ENCODE data around the gene HOXA6. TPM values are rescaled to one million over a fixed set of nuclear protein-coding genes. Genes with fewer than 3 reads are reported as not detected.

HOXA6 gene
- total RNA-seq, 4 donors from 2014 or later: 1.1 to 13.1 (median 6.4) TPM

DNA sequence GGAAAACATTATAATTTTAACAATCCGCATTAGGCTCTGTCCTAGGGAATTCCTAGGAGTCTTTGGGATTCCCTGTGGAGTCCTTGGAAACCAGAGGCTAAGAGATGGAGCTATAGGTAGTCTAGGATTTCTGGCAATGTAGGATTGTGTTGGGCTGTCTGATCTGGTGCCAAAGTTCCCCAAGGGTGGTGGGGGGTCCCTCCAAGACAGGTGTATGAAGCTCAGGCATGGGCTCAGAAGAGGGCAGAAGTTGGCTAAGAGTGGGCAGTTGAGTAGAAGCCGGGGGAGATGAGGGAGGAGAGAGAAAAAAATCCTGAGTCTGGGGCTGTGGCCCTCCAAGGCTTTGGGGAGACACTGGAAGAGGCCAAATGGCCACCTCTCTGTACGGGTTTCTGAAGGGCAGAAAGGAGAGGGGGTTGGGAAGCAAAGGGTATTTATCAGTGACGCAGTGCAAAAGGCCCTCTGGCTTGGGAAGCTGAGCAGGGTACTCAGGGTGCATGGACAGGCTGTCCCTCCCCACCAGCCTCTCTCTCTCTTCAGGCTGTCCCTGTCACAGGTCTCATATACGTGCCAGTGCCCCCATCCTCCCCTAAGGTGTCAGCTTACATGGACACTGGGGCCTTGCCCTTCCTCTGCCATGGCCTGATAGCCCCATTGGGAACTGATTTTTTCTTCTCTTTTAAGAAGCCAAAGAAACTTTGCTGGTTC lies 929 bp downstream of the HOXA6 start:
- ATAC-seq (ENCODE audit: low FRiP score): no peak
- TF ChIP-seq, protein P1, sequence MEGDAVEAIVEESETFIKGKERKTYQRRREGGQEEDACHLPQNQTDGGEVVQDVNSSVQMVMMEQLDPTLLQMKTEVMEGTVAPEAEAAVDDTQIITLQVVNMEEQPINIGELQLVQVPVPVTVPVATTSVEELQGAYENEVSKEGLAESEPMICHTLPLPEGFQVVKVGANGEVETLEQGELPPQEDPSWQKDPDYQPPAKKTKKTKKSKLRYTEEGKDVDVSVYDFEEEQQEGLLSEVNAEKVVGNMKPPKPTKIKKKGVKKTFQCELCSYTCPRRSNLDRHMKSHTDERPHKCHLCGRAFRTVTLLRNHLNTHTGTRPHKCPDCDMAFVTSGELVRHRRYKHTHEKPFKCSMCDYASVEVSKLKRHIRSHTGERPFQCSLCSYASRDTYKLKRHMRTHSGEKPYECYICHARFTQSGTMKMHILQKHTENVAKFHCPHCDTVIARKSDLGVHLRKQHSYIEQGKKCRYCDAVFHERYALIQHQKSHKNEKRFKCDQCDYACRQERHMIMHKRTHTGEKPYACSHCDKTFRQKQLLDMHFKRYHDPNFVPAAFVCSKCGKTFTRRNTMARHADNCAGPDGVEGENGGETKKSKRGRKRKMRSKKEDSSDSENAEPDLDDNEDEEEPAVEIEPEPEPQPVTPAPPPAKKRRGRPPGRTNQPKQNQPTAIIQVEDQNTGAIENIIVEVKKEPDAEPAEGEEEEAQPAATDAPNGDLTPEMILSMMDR (IDR thresholded peaks at IDR 0.05): no peak
- DNase-seq (ENCODE audit: low spot score): peak; percentile 21

GRCh38 chr7:27145914-27146412 lies 1.6 kb downstream of the HOXA6 start:
- DNase-seq (ENCODE audit: low spot score) (no peak), ATAC-seq (ENCODE audit: low FRiP score) (no peak)
- TF ChIP-seq, protein P1 (IDR thresholded peaks at IDR 0.05): no peak

DNA sequence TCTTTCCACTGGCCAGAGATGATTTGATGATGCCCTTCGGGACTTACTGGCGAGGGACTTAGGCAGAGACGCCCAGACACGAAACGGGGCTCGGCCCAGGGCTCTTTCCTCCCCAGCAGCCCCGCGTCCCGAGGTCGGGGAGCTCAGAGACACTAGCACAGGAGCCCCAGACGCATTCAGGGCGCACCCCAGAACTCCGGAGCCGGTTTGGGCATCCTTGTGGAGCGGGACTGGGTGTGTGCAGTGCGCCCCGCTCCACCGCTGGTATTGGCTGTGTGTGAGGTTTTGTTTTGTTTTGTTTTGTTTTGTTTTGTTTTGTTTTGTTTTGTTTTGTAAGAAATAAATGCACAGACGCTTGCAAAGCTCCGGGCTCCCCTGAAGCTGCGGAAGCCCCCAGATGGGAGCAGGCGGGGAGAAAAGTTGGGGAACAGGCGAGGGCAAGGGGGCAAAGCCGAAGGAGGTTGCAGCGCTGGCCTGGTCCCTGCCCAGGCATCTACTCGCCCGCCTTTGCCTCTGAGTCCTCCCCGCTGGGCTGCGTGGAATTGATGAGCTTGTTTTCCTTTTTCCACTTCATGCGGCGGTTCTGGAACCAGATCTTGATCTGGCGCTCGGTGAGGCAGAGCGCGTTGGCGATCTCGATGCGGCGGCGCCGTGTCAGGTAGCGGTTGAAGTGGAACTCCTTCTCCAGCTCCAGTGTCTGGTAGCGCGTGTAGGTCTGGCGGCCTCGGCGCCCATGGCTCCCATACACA lies 2.2 kb downstream of the HOXA6 start:
- ATAC-seq (ENCODE audit: low FRiP score) (no peak), DNase-seq (ENCODE audit: low spot score) (peak; percentile 21)
- TF ChIP-seq, protein P1 (IDR thresholded peaks at IDR 0.05): no peak

GRCh38 chr7:27144781-27145164 lies 2.8 kb downstream of the HOXA6 start:
- ATAC-seq (ENCODE audit: low FRiP score) (no peak), DNase-seq (ENCODE audit: low spot score) (peak; percentile 21)
- TF ChIP-seq, protein P1 (IDR thresholded peaks at IDR 0.05): no peak

DNA sequence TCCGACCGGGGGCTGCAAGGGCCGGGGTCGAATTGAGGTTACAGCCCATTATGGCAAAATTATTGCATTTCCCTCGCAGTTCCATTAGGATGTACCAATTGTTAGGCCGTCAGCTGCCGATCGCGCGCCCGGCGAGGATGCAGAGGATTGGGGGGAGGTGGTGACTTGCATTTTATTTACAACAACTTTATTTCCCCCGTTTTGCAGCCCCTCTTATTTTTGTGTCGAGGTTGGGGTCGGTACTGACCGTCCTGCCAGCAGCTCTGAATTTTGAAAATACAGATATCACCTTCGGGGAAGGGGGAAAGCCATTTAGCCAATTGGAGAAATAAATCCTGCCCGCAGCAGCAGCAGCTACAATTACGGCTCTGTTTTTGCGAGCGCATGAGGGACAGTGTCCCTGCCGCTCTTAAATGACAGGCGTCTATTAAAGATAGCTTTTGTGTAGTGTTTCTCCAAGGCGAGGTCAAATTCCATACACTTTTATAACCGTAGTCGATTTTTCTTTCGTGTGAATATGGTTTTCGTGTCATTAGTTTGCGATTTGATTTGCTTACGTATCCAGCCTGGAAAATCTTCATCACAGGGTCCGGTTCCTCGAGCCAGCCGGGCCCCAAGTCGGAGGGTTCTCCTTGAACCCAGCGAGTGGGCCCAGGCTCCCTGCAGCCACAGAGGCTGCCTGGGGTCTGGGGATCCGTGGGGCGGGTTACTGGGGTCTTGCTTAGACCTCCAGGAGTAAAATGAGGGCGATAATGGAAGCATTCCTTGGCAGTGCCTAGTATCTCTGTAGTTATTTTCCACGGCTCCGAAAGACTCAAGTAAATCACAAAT lies 3.4 kb downstream of the HOXA6 start:
- TF ChIP-seq, protein P1 (IDR thresholded peaks at IDR 0.05): peak in 1 of 3 donors; percentile 89
- peak; percentile 21 for DNase-seq (ENCODE audit: low spot score)
- no peak for ATAC-seq (ENCODE audit: low FRiP score)

DNA sequence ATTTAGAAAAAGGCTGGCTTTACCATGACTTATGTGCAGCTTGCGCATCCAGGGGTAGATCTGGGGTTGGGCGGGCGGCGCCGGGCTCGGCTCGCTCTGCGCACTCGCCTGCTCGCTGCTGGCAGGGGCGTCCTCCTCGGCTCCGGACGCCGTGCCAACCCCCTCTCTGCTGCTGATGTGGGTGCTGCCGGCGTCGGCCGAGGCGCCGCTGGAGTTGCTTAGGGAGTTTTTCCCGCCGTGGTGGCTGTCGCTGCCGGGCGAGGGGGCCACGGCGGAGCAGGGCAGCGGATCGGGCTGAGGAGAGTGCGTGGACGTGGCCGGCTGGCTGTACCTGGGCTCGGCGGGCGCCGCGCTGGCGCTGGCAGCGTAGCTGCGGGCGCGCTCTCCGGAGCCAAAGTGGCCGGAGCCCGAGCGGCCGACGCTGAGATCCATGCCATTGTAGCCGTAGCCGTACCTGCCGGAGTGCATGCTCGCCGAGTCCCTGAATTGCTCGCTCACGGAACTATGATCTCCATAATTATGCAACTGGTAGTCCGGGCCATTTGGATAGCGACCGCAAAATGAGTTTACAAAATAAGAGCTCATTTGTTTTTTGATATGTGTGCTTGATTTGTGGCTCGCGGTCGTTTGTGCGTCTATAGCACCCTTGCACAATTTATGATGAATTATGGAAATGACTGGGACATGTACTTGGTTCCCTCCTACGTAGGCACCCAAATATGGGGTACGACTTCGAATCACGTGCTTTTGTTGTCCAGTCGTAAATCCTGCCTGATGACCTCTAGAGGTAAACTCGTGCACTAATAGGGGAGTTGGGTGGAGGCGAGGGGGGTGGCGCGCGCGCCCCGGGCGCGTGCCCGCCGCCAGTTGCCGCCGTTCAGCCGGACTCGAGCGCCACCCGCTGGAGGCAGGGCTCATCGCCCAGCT lies 4.3 kb downstream of the HOXA6 start, which contains the start of gene HOXA5:
TSS of gene HOXA5 (minus strand) at position 659 of the 927 bp plus-strand sequence. CDS start at position 585, 74 bp downstream.
- TF ChIP-seq, protein P1 (IDR thresholded peaks at IDR 0.05): peak in 1 of 3 donors; percentile 12
- DNase-seq (ENCODE audit: low spot score) (peak; percentile 58), ATAC-seq (ENCODE audit: low FRiP score) (peak; percentile 84)
